Endodermal cell (in vitro differentiated cells): Measurements from ENCODE around the gene ELL. TPM values are rescaled to one million over a fixed set of nuclear protein-coding genes. Genes with fewer than 3 reads are reported as not detected.

Experiments used
- DNase-seq: peaks from one replicate; pipeline ENCODE4 v3.0.0-alpha.2; 2017
- H3K27ac ChIP-seq: 2 replicates; pipeline ENCODE4 v1.5.1; 2013; ENCODE audit warnings: mild to moderate bottlenecking, low read depth, low read length, moderate library complexity
- H3K27me3 ChIP-seq: 2 replicates; pipeline ENCODE4 v1.6.1; 2013; ENCODE audit warnings: mild to moderate bottlenecking, low read length, moderate library complexity; ENCODE audit not compliant: insufficient read depth, control insufficient read depth, poor library complexity, severe bottlenecking
- H3K36me3 ChIP-seq: 2 replicates; pipeline ENCODE4 v1.7.0; 2013; ENCODE audit warnings: mild to moderate bottlenecking, low read length, moderate library complexity; ENCODE audit not compliant: control insufficient read depth, insufficient read depth
- H3K4me1 ChIP-seq: one replicate; pipeline ENCODE4 v1.7.0; 2013; ENCODE audit warnings: low read length; ENCODE audit not compliant: control insufficient read depth, insufficient read depth
- H3K4me3 ChIP-seq: 2 replicates; pipeline ENCODE4 v1.5.1; 2013; ENCODE audit warnings: mild to moderate bottlenecking, low read length, moderate library complexity
- H3K9ac ChIP-seq: 2 replicates; pipeline ENCODE4 v1.6.1; 2013; ENCODE audit warnings: mild to moderate bottlenecking, low read length, moderate library complexity; ENCODE audit not compliant: poor library complexity, severe bottlenecking; ENCODE audit errors: extremely low read depth
- H3K9me3 ChIP-seq: 2 replicates; pipeline ENCODE4 v1.6.1; 2013; ENCODE audit warnings: mild to moderate bottlenecking, low read length, moderate library complexity; ENCODE audit not compliant: control insufficient read depth
- H3K27ac Mint-ChIP-seq: 2 replicates; pipeline ENCODE4 v1.8.0; 2020; ENCODE audit warnings: mixed read lengths
- H3K27me3 Mint-ChIP-seq: 2 replicates; pipeline ENCODE4 v1.8.0; 2021; ENCODE audit warnings: mild to moderate bottlenecking, mixed read lengths; ENCODE audit not compliant: insufficient read depth
- H3K36me3 Mint-ChIP-seq: 2 replicates; pipeline ENCODE4 v1.8.0; 2020; ENCODE audit warnings: low read depth, mixed read lengths
- H3K4me1 Mint-ChIP-seq: 2 replicates; pipeline ENCODE4 v1.8.0; 2020; ENCODE audit warnings: mixed read lengths
- H3K4me3 Mint-ChIP-seq: 2 replicates; pipeline ENCODE4 v1.8.0; 2020; ENCODE audit warnings: mild to moderate bottlenecking, moderate library complexity, mixed read lengths
- H3K9me3 Mint-ChIP-seq: 2 replicates; pipeline ENCODE4 v1.8.0; 2020; ENCODE audit warnings: mild to moderate bottlenecking, mixed read lengths
- CTCF ChIP-seq: fragments of 200-600 bp; sonication (generic); conservative IDR thresholded peaks from 2 replicates; pipeline ENCODE4 v1.5.0; 2021; ENCODE audit warnings: antibody characterized with exemption, mild to moderate bottlenecking
- WGBS, 2 experiments: methylation state at CpG; one replicate each; pipeline versions ENCODE4 v1.1.5 to v1.1.7; 2013; ENCODE audit warnings: missing lambda C conversion rate in 2 of 2, mixed read lengths in 1 of 2; ENCODE audit not compliant: insufficient coverage in 1 of 2, insufficient read length in 1 of 2; 5-methylcytosine and 5-hydroxymethylcytosine counted together
- total RNA-seq, 2 donors: library from RNA; stranded (reverse); fragmentation: NEBNext Ultra II Directional in 1 of 2; extraction: Animal tissue kit (Norgen Biotek cat#: 25700) in 1 of 2; gene quantifications; 2 replicates in 1 of 2; 3 replicates in 1 of 2; pipeline ENCODE4 v1.2.1, GENCODE V29; 2021

Gene ELL
- total RNA-seq, 2 donors from 2014 or later: 10.9 to 15.4 TPM

GRCh38 chr19:18415178-18415867, 106.5 kb downstream of the ELL start:
- no peaks in the 10 kb centered on the region for H3K36me3 Mint-ChIP-seq
- no peak overlapping the region for H3K27ac Mint-ChIP-seq
- Histone ChIP-seq H3K27me3 (peaks cover 10% of the 10 kb centered on the region), H3K27ac (no peak overlapping the region), H3K9ac (no peak overlapping the region), H3K36me3 (no peaks in the 10 kb centered on the region), H3K4me3 (no peak overlapping the region), H3K9me3 (no peaks in the 10 kb centered on the region), H3K4me1 (no peaks in the 10 kb centered on the region)
- H3K9me3 Mint-ChIP-seq: no peaks in the 10 kb centered on the region
- no peak for DNase-seq
- H3K27me3 Mint-ChIP-seq: peaks cover 61% of the 10 kb centered on the region
- no peak for TF ChIP-seq CTCF
- H3K4me3 Mint-ChIP-seq: no peak overlapping the region
- 83 to 84% methylated on average over 23 to 25 of the region's 25 CpGs for WGBS, 2 experiments
- H3K4me1 Mint-ChIP-seq: peaks cover 6% of the 10 kb centered on the region

- H3K4me1 Mint-ChIP-seq: peaks cover 4% of the 10 kb centered on the region
- Histone ChIP-seq H3K27me3 (peaks cover 10% of the 10 kb centered on the region), H3K4me1 (no peaks in the 10 kb centered on the region), H3K4me3 (no peak overlapping the region), H3K9ac (no peak overlapping the region), H3K9me3 (no peaks in the 10 kb centered on the region), H3K27ac (no peak overlapping the region), H3K36me3 (no peaks in the 10 kb centered on the region)
- DNase-seq: no peak
- peaks cover 55% of the 10 kb centered on the region for H3K27me3 Mint-ChIP-seq
- no peak overlapping the region for H3K4me3 Mint-ChIP-seq
- no peaks in the 10 kb centered on the region for H3K9me3 Mint-ChIP-seq
- no peaks in the 10 kb centered on the region for H3K36me3 Mint-ChIP-seq
- WGBS, 2 experiments: 77 to 78% methylated on average over 6 to 10 of the region's 11 CpGs
- TF ChIP-seq CTCF: no peak
- no peak overlapping the region for H3K27ac Mint-ChIP-seq
These were observed 107.2 kb downstream of the ELL start for GRCh38 chr19:18414504-18415177.

- Histone ChIP-seq H3K4me1 (no peaks in the 10 kb centered on the region), H3K27me3 (no peaks in the 10 kb centered on the region), H3K27ac (no peak overlapping the region), H3K4me3 (no peak overlapping the region), H3K36me3 (no peaks in the 10 kb centered on the region), H3K9me3 (no peaks in the 10 kb centered on the region), H3K9ac (no peak overlapping the region)
- Mint-ChIP-seq H3K27me3 (peaks cover 41% of the 10 kb centered on the region), H3K4me1 (peaks cover 4% of the 10 kb centered on the region), H3K4me3 (no peak overlapping the region), H3K27ac (no peak overlapping the region), H3K9me3 (no peaks in the 10 kb centered on the region), H3K36me3 (no peaks in the 10 kb centered on the region)
- WGBS, 2 experiments: 88 to 97% methylated on average over 12 to 16 of the region's 16 CpGs
- TF ChIP-seq CTCF: peak; percentile 20
- DNase-seq: no peak
These were observed 109.1 kb downstream of the ELL start for GRCh38 chr19:18412610-18413239.
